ENCODE data around the gene HDLBP.

The HDLBP gene

DNA sequence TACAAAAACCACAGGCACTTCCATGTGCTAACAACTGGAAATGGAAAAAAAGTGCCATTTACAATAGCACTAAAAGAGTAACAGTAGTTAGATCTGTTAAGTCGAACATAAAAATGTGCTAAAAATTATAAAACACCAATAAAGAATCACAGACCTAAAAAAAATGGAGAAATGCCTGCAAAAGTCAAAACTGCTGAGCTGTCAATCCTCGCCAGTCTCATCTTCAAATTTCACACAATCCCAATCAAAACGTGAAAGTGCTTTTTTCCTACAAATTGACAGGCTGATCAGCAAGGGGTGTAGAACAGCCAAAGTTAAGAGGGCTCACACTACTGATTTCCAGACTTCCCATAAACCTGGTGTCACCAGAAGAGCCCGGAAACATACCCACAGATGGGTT lies 73.8 kb downstream of the HDLBP start:
- H3K36me3 ChIP-seq, result peaks cover 92% of the 10 kb centered on the region
- H3K4me3 ChIP-seq (ENCODE audit: low read depth, low read length), result no peak overlapping the region
- no peaks in the 10 kb centered on the region for H3K9me3 ChIP-seq
- H3K4me1 ChIP-seq, result no peaks in the 10 kb centered on the region
- no peaks in the 10 kb centered on the region for H3K27me3 ChIP-seq
- TF ChIP-seq, protein P1, sequence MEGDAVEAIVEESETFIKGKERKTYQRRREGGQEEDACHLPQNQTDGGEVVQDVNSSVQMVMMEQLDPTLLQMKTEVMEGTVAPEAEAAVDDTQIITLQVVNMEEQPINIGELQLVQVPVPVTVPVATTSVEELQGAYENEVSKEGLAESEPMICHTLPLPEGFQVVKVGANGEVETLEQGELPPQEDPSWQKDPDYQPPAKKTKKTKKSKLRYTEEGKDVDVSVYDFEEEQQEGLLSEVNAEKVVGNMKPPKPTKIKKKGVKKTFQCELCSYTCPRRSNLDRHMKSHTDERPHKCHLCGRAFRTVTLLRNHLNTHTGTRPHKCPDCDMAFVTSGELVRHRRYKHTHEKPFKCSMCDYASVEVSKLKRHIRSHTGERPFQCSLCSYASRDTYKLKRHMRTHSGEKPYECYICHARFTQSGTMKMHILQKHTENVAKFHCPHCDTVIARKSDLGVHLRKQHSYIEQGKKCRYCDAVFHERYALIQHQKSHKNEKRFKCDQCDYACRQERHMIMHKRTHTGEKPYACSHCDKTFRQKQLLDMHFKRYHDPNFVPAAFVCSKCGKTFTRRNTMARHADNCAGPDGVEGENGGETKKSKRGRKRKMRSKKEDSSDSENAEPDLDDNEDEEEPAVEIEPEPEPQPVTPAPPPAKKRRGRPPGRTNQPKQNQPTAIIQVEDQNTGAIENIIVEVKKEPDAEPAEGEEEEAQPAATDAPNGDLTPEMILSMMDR (IDR thresholded peaks at IDR 0.05; ENCODE audit: low read depth, low read length), result no peak
- no peak for DNase-seq

DNA sequence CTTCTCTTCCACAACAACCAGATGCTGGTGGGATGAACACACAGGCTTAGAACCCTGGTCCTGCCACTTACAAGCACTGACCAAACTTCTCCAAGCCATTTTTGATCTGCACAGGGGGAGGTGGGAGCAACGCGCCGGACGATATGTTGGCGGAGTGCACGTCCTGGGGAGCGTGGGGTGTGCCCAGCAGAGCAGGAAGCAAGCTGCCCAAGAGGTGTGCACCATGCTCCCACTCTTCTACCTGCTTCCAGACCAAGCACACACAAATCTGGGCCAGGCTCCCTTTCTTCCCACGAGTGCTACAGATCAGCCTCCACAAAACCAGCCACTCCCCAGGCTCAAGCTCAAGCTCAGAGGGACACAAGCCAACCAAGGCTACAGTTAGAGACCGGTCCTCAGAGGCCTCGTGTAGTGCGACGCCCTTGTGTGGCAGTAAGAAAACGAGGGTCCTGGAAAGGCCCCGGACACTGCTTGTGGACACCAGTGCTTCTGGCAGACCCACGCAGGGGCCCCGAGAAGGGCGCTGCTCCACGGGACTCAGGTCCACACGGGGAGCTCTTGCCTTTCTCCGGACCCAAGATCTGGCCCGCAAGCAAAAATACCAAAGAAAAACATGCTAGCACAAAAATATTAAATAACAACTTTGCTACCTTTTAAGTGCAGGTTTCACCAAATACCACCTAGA lies 75.0 kb downstream of the HDLBP start:
- Histone ChIP-seq H3K27me3 (no peaks in the 10 kb centered on the region), H3K4me1 (no peaks in the 10 kb centered on the region), H3K36me3 (peaks cover 92% of the 10 kb centered on the region), H3K4me3 (ENCODE audit: low read depth, low read length) (no peak overlapping the region), H3K9me3 (no peaks in the 10 kb centered on the region)
- TF ChIP-seq, protein P1 (IDR thresholded peaks at IDR 0.05; ENCODE audit: low read depth, low read length), result no peak
- DNase-seq, result no peak

DNA sequence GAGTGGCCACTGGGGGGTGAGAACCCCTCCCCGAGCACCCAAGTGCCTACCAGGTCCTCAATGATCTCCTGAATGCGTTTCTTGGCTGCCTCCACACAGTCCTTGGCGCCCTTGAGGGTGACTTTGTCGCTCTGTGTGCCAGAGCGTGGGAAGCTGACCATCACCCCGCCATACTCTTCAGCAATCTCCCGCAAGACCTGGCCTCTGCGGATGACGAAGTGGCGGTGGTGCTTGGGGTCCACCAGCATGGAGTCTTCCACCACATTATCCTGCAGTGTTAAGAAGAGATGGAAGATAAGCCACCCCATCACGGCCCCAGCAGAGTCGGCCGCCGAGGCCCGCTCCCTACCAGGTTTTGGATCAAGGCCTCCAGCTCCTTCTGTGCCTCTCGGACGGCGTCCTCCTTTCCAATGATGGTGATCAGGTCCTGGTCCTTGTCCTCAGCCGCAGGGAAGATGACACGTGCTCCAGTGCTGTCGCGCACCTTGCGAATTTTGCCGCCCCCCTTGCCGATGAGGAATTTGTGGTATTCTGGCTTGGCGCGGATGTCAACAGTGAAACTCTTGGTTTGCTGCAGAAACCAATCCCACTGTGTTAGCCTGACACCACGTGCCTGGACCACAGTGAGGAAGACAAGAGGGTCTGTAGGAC lies 75.8 kb downstream of the HDLBP start:
- no peak for DNase-seq
- Histone ChIP-seq H3K4me3 (ENCODE audit: low read depth, low read length) (no peak overlapping the region), H3K36me3 (peaks cover 98% of the 10 kb centered on the region), H3K9me3 (no peaks in the 10 kb centered on the region), H3K27me3 (no peaks in the 10 kb centered on the region), H3K4me1 (no peaks in the 10 kb centered on the region)
- TF ChIP-seq, protein P1 (IDR thresholded peaks at IDR 0.05; ENCODE audit: low read depth, low read length), result no peak

DNA sequence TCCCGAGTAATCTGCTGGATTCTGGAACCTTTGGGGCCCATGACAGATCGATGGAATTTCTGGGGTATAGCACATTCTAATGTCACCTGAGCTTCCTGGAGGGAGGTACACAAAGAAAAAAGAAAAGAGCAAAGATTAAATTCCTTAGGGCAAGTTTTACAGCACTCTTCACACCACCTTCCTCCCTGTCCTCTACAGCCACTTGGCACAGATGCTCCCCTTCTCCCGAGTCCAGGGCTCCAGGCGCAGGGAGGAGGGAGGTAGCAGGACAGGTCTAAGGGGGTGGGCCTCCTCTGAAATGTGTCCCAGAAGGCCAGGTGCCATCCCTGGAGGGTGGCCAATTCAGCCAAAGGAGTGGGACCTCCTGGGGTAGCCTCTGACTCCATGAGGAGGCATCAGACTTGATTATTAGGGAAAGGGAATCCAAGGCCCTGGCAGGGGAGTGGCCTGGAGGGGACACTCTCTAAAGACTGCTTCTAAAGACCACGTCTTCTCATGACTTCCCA lies 76.7 kb downstream of the HDLBP start:
- Histone ChIP-seq H3K9me3 (no peaks in the 10 kb centered on the region), H3K27me3 (no peaks in the 10 kb centered on the region), H3K4me1 (no peaks in the 10 kb centered on the region), H3K36me3 (peaks cover 98% of the 10 kb centered on the region), H3K4me3 (ENCODE audit: low read depth, low read length) (no peak overlapping the region)
- TF ChIP-seq, protein P1 (IDR thresholded peaks at IDR 0.05; ENCODE audit: low read depth, low read length), result no peak
- DNase-seq, result no peak

DNA sequence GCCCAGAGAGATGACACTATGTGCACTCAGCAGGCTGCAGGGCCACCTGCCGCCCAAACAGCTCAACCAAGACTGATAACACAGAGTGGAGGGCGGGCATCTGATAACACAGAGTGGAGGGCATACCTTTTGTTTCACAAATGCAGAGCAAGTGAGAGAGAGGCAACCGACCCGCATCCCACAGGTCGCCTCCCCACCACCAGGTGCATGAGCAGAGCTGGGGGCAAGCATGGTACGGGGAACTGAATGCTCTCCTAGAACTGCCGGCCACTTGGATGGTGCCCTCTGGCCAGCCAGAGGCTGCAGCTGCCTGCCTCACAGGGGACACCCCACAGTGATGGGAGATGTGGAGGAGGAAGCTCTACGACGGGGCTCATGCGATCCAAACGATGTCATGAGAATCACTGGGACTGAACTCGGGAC lies 77.5 kb downstream of the HDLBP start:
- no peaks in the 10 kb centered on the region for H3K27me3 ChIP-seq
- H3K4me3 ChIP-seq (ENCODE audit: low read depth, low read length), result no peak overlapping the region
- DNase-seq, result no peak
- TF ChIP-seq, protein P1 (IDR thresholded peaks at IDR 0.05; ENCODE audit: low read depth, low read length), result no peak
- H3K9me3 ChIP-seq, result no peaks in the 10 kb centered on the region
- peaks cover 98% of the 10 kb centered on the region for H3K36me3 ChIP-seq
- no peaks in the 10 kb centered on the region for H3K4me1 ChIP-seq

DNA sequence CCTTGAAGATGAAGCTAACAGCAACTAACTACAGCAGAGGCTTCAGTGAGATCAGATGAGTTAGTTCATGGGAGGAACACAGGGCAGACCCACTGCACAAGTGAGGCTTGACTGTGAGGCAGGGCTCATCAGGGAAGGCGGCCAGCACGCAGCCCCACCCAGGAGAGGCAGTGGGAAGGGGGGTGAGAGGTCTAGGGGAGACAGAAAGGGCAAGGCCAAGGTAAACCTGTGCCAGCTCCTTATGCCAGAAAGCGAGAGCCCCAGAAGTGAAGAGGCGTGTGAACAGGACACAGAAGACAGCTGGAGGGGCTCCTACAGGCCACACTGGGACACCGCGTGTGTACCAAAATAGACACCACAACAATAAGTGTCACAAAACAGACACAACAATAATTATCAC lies 78.4 kb downstream of the HDLBP start:
- no peak overlapping the region for H3K4me3 ChIP-seq (ENCODE audit: low read depth, low read length)
- peaks cover 93% of the 10 kb centered on the region for H3K36me3 ChIP-seq
- TF ChIP-seq, protein P1 (IDR thresholded peaks at IDR 0.05; ENCODE audit: low read depth, low read length), result no peak
- no peaks in the 10 kb centered on the region for H3K27me3 ChIP-seq
- no peaks in the 10 kb centered on the region for H3K4me1 ChIP-seq
- H3K9me3 ChIP-seq, result no peaks in the 10 kb centered on the region
- DNase-seq, result no peak
